Measurements from ENCODE around the gene MRPL20. TPM values are rescaled to one million over a fixed set of nuclear protein-coding genes. Genes with fewer than 3 reads are reported as not detected.

The MRPL20 gene
- total and polyA plus RNA-seq, 9 of the 15 experiments (the other 6 are each of a cell fraction or from before 2014, with no cell fraction given), result 180 to 671 (median 229) TPM

DNA sequence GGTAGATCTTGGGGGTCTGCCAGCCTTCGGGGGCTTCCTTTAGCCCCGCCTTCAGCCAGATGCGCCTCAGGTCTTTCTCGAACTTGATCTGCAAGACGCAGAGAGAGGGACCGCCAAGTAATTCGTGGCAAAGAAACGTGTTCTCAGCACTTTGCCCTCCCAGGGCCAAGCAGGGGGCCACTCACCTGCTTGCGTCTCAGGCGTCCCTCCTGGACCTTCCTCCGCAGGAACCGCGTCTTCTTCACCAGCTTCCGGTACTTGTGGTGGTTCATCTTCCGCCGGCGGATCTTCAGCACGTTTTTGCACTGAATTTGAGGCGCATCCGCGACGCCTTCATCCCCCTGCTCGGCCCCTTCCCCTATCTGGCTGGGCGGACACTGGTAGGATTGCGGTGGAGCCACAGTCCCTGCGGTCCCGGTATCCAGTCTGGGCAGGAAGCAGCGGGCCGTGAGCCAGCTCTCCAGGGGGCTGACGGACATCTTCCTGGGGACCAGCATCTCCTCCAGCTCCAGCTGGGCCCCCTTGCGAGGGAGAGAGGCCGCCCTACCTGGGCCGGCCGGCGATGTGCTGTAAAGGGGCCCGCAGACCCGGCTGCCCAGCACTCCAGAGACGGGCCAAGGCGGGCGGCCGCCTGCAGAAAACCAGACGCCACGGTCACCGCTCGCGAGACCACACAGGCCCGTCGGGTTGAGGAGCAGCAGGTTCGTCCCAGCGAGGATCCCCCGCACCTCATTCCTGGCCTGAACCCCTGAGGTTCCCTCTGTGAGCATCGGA lies 33.1 kb downstream of the MRPL20 start (continued):
- TF ChIP-seq, protein P1, sequence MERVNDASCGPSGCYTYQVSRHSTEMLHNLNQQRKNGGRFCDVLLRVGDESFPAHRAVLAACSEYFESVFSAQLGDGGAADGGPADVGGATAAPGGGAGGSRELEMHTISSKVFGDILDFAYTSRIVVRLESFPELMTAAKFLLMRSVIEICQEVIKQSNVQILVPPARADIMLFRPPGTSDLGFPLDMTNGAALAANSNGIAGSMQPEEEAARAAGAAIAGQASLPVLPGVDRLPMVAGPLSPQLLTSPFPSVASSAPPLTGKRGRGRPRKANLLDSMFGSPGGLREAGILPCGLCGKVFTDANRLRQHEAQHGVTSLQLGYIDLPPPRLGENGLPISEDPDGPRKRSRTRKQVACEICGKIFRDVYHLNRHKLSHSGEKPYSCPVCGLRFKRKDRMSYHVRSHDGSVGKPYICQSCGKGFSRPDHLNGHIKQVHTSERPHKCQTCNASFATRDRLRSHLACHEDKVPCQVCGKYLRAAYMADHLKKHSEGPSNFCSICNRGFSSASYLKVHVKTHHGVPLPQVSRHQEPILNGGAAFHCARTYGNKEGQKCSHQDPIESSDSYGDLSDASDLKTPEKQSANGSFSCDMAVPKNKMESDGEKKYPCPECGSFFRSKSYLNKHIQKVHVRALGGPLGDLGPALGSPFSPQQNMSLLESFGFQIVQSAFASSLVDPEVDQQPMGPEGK (CRISPR knock-in tag; IDR thresholded peaks at IDR 0.05; ENCODE audit: borderline replicate concordance), result no peak
- no peak for TF ChIP-seq TAF15 (IDR thresholded peaks at IDR 0.05; ENCODE audit: low read depth, low read length)
- TF ChIP-seq ZBTB17 (CRISPR knock-in tag; IDR thresholded peaks at IDR 0.05), result no peak
- no peak for TF ChIP-seq LCOR (CRISPR knock-in tag; IDR thresholded peaks at IDR 0.05)
- no peak for TF ChIP-seq NEUROD1 (IDR thresholded peaks at IDR 0.05; ENCODE audit: borderline replicate concordance, low read depth, low read length, partially characterized antibody)
- TF ChIP-seq, protein P2, sequence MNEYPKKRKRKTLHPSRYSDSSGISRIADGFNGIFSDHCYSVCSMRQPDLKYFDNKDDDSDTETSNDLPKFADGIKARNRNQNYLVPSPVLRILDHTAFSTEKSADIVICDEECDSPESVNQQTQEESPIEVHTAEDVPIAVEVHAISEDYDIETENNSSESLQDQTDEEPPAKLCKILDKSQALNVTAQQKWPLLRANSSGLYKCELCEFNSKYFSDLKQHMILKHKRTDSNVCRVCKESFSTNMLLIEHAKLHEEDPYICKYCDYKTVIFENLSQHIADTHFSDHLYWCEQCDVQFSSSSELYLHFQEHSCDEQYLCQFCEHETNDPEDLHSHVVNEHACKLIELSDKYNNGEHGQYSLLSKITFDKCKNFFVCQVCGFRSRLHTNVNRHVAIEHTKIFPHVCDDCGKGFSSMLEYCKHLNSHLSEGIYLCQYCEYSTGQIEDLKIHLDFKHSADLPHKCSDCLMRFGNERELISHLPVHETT (CRISPR knock-in tag; conservative IDR thresholded peaks at IDR 0.05 in 1 of 2, IDR thresholded peaks at IDR 0.05 in 1 of 2), result no peak
- peak; percentile 22; the same call in 1 of the 2 replicates for TF ChIP-seq NR3C1 (CRISPR knock-in tag; IDR thresholded peaks at IDR 0.05)
- no peak for TF ChIP-seq CCAR2 (IDR thresholded peaks at IDR 0.05; ENCODE audit: low read depth, low read length)
- TF ChIP-seq BCL6 (CRISPR knock-in tag; IDR thresholded peaks at IDR 0.05), result no peak
- no peak for TF ChIP-seq BRD4 (IDR thresholded peaks at IDR 0.05)
- TF ChIP-seq BHLHE40 (IDR thresholded peaks at IDR 0.05; ENCODE audit: low read length), result no peak
- no peak for TF ChIP-seq NR2C2 (CRISPR knock-in tag; IDR thresholded peaks at IDR 0.05)
- TF ChIP-seq NR2C2 (tag; IDR thresholded peaks at IDR 0.05), result no peak
- no peak for TF ChIP-seq EP400 (IDR thresholded peaks at IDR 0.05)
- TF ChIP-seq, protein P3, sequence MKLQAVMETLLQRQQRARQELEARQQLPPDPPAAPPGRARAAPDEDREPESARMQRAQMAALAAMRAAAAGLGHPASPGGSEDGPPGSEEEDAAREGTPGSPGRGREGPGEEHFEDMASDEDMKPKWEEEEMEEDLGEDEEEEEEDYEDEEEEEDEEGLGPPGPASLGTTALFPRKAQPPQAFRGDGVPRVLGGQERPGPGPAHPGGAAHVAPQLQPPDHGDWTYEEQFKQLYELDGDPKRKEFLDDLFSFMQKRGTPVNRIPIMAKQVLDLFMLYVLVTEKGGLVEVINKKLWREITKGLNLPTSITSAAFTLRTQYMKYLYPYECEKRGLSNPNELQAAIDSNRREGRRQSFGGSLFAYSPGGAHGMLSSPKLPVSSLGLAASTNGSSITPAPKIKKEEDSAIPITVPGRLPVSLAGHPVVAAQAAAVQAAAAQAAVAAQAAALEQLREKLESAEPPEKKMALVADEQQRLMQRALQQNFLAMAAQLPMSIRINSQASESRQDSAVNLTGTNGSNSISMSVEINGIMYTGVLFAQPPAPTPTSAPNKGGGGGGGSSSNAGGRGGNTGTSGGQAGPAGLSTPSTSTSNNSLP (IDR thresholded peaks at IDR 0.05; ENCODE audit: borderline replicate concordance, low read depth, low read length), result no peak
- 0 out of 2 replicates have a peak, but pooled peaks have one; percentile 2 for TF ChIP-seq RB1 (IDR thresholded peaks at IDR 0.05; ENCODE audit: low read depth)
- TF ChIP-seq RAD21 (CRISPR knock-in tag; conservative IDR thresholded peaks at IDR 0.05 in 1 of 2, IDR thresholded peaks at IDR 0.05 in 1 of 2), result no peak
- no peak for TF ChIP-seq ZFP36 (IDR thresholded peaks at IDR 0.05; ENCODE audit: low read depth, low read length, partially characterized antibody)
- TF ChIP-seq NCOR1 (IDR thresholded peaks at IDR 0.05), result no peak
- peak; percentile 17 for TF ChIP-seq POLR2G (IDR thresholded peaks at IDR 0.05; ENCODE audit: low read depth, low read length)
- TF ChIP-seq, protein P4, sequence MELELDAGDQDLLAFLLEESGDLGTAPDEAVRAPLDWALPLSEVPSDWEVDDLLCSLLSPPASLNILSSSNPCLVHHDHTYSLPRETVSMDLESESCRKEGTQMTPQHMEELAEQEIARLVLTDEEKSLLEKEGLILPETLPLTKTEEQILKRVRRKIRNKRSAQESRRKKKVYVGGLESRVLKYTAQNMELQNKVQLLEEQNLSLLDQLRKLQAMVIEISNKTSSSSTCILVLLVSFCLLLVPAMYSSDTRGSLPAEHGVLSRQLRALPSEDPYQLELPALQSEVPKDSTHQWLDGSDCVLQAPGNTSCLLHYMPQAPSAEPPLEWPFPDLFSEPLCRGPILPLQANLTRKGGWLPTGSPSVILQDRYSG (tag; conservative IDR thresholded peaks at IDR 0.05; ENCODE audit: low read depth), result no peak
- TF ChIP-seq FOXP1 (CRISPR knock-in tag; IDR thresholded peaks at IDR 0.05), result no peak
